ENCODE results near the gene PTPN23.
"Not testable (repeated sequence)": the region's sequence is repeated elsewhere in the genome, so short reads cannot be mapped to it uniquely, and the experiment has no call there.

Gene PTPN23

DNA sequence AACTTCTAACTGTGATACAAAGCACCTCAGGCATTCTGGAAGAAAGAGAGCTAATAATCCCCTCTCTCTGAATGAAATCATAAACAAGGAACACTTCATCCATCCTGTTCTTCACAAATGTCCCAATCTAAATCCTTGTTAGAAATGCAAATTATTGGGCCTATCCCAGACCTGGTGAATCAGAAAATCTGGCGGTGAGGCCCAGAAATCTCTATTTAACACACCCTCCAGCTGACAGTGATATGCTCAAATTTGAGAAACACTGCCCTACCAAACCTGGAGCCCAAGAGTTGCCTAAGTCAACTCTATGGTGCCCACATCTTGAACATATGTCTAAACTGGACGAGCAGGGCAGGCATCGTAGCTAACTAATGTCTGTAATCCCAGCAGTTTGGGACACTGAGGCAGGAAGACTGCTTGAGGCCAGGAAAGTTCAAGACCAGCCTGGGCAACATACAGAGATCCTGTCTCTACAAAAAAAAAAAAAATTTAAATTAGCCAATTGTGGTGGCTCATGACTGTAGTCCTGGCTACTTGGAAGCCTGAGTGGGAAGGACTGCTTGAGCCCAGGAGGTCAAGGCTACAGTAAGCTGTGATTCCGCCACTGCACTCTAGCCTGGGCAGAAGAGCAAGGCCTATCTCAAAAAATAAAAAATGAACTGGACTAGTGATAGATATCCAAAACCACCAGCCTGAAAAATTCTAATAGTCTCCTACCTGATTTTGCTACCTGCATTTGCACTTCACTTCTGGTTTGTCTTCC lies 71.8 kb downstream of the PTPN23 start:
- no peak for DNase-seq (ENCODE audit: low read depth in 3 of 3)

DNA sequence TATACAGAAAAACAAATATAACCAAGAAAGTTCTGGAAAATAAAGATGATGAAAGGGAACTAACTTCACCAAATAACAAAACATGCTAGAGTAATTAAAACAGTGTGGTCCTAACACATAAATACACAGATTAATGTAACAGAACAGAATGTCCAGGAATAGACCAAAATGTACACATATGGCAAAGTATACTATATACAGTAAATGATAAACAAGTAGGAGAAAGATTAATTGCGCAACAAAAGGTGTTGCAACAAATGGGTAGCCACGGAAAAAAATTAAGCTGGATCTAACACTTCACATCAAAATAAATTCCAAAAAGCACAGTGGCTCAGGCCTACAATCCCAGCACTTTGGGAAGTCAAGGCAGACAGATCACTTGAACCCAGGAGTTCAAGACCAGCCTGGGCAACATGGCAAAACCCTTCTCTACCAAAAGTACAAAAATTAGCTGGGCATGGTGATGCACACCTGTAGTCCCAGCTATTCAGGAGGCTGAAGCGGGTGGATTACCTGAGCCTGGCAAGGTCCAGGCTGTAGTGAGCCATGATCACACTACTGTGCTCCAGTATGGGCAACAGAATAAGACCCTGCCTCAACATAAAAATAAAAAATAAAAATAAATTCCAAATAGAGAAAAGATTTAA lies 75.1 kb downstream of the PTPN23 start:
- DNase-seq (ENCODE audit: low read depth in 3 of 3) = no peak

DNA sequence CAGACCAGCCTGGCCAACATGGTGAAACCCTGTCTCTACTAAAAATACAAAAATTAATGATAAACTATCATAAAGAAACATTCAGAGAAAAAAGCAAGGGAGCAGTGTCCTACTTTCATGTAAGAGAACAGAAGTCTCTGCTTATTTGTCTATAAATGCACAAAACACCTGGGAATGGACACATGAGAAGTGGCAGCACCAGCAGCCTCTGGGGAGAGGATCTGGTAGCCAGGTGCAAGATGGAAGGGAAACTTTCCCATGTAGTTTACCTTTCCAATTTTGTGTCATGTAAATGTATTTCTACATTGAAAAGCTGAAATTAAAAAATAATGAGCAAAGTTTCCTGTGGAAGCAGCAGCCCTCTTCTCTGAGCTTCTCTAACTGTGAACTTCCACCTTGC lies 76.2 kb downstream of the PTPN23 start:
- no peak for DNase-seq (ENCODE audit: low read depth in 3 of 3)

DNA sequence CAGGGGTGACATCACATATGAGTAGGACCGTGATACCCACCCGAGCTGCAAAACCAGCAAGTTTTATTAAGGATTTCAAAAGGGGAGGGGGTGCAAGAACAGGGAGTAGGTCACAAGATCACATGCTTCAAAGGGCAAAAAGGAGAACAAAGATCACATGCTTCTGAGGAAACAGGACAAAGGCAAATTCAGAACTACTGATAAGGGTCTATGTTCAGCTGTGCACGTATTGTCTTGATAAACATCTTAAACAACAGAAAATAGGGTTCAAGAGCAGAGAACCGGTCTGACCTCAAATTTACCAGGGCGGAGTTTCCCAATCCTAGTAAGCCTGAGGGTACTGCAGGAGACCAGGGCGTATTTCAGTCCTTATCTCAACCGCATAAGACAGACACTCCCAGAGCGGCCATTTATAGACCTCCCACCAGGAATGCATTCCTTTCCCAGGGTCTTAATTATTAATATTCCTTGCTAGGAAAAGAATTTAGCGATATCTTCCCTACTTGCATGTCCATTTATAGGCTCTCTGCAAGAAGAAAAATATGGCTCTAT lies 78.8 kb downstream of the PTPN23 start:
- not testable (repeated sequence) for DNase-seq (ENCODE audit: low read depth in 3 of 3)
